K562 (cell line): ENCODE results near the gene EMC9. TPM values are rescaled to one million over a fixed set of nuclear protein-coding genes. Genes with fewer than 3 reads are reported as not detected.
A peak's percentile ranks its signal among the peaks of the same experiment; 100 is the strongest.

Experiments used
- CBFA2T3 ChIP-seq: fragments of 450-650 bp; IDR thresholded peaks from 2 replicates; pipeline ENCODE4 v1.6.1; 2017
- DMBX1 ChIP-seq: fragments of 250-450 bp; sonication (Bioruptor Pico); IDR thresholded peaks from 2 replicates; pipeline ENCODE4 v1.8.0; 2022; ENCODE audit warnings: inconsistent platforms, mild to moderate bottlenecking, moderate library complexity, borderline replicate concordance
- EZH2 ChIP-seq: IDR thresholded peaks from 2 replicates; pipeline ENCODE4 v1.6.1; 2012; ENCODE audit warnings: low read depth, mild to moderate bottlenecking, inconsistent platforms, low read length, borderline replicate concordance
- GTF2E2 ChIP-seq: fragments of 200-800 bp; sonication (Bioruptor generic); IDR thresholded peaks from 2 replicates; pipeline ENCODE4 v1.6.1; 2016; ENCODE audit warnings: missing genetic modification characterization, missing compliant biosample characterization
- GTF3C2 ChIP-seq: IDR thresholded peaks from 3 replicates; pipeline ENCODE4 v1.6.1; 2011; ENCODE audit warnings: borderline replicate concordance, mild to moderate bottlenecking, moderate library complexity; ENCODE audit not compliant: insufficient read length; ENCODE audit errors: extremely low read depth
- HLTF ChIP-seq: fragments of 450-650 bp; IDR thresholded peaks from 2 replicates; pipeline ENCODE4 v1.6.1; 2016
- NBN ChIP-seq: fragments of 450-650 bp; IDR thresholded peaks from 2 replicates; pipeline ENCODE4 v1.6.1; 2016; ENCODE audit warnings: low read depth, mild to moderate bottlenecking
- PHB ChIP-seq: fragments of 250-450 bp; sonication (Bioruptor Pico); IDR thresholded peaks from 2 replicates; pipeline ENCODE4 v1.5.0; 2021
- SMARCE1 ChIP-seq: fragments of 450-650 bp; IDR thresholded peaks from 2 replicates; pipeline ENCODE4 v1.7.1; 2016; ENCODE audit warnings: mild to moderate bottlenecking
- SPI1 ChIP-seq: IDR thresholded peaks from 2 replicates; pipeline ENCODE4 v1.6.1; 2011; ENCODE audit warnings: low read depth, low read length, control low read depth, borderline replicate concordance
- SRSF7 ChIP-seq: fragments of 200-400 bp; formaldehyde crosslinking; optimal IDR thresholded peaks from 2 replicates; pipeline ENCODE3; 2017; ENCODE audit warnings: mild to moderate bottlenecking, low read depth, low read length
- SRSF9 ChIP-seq: fragments of 200-400 bp; formaldehyde crosslinking; IDR thresholded peaks from 2 replicates; pipeline ENCODE4 v1.6.1; 2017; ENCODE audit warnings: low read depth, low read length, borderline replicate concordance
- TCF15 ChIP-seq: fragments of 250-450 bp; sonication (Bioruptor Pico); IDR thresholded peaks from 2 replicates; pipeline ENCODE4 v1.8.0; 2022; ENCODE audit warnings: moderate library complexity, mild to moderate bottlenecking, inconsistent platforms
- TEAD2 ChIP-seq: fragments of 450-650 bp; IDR thresholded peaks from 2 replicates; pipeline ENCODE4 v1.6.1; 2016; ENCODE audit warnings: missing genetic modification characterization, control low read depth, missing compliant biosample characterization
- XRCC5 ChIP-seq: fragments of 200-400 bp; formaldehyde crosslinking; IDR thresholded peaks from 2 replicates; pipeline ENCODE4 v1.6.1; 2017; ENCODE audit warnings: low read depth, mild to moderate bottlenecking, low read length
- ZNF766 ChIP-seq: fragments of 200-800 bp; sonication (Bioruptor generic); conservative IDR thresholded peaks from 2 replicates; pipeline ENCODE4 v1.6.1; 2016; ENCODE audit warnings: missing genetic modification characterization, missing compliant biosample characterization
- polyA plus RNA-seq, 8 experiments: library from polyadenylated mRNA; depleted of rRNA in 4 of 8; stranded (reverse) in 5 of 8; unstranded in 3 of 8; fragments of >200 nt; fragmentation: Nextera tagmentation in 2 of 8; fragmentation: Illumina TruSeq in 1 of 8; extraction: Ambion mirVana in 2 of 8; extraction: Trizol in 1 of 8; gene quantifications; 2 replicates each; pipeline versions ENCODE4 v1.2.1 to v1.2.3, GENCODE V29; 2011 to 2014; ENCODE audit warnings: inconsistent platforms in 1 of 8, missing spikeins in 1 of 8
- total RNA-seq, 7 experiments: library from RNA; depleted of rRNA in 6 of 7; stranded (reverse); fragments of >200 nt in 6 of 7; fragmentation: Illumina TruSeq in 2 of 7; extraction: Trizol in 2 of 7; gene quantifications; 2 replicates each; pipeline versions ENCODE4 v1.2.1 to v1.2.3, GENCODE V29; 2011 to 2021; ENCODE audit warnings: low replicate concordance in 1 of 7
- TF ChIP-seq, protein P1 (sequence below), 2 experiments: fragments of 450-650 bp; formaldehyde crosslinking in 1 of 2; IDR thresholded peaks; 2 replicates each; pipeline versions ENCODE4 v1.4.0 to v1.6.1; 2014 to 2020; ENCODE audit warnings: mild to moderate bottlenecking in 2 of 2, borderline replicate concordance in 1 of 2, low read depth in 1 of 2

The EMC9 gene
- total and polyA plus RNA-seq, 9 of the 15 experiments (the other 6 are each of a cell fraction or from before 2014, with no cell fraction given) = 3.1 to 13.2 (median 7.8) TPM

- no peak for TF ChIP-seq TCF15 (CRISPR knock-in tag)
- TF ChIP-seq GTF2E2 (tag) = no peak
- no peak for TF ChIP-seq HLTF
- TF ChIP-seq TEAD2 (tag) = no peak
- no peak for TF ChIP-seq SMARCE1
- TF ChIP-seq GTF3C2 = no peak
- no peak for TF ChIP-seq PHB
- TF ChIP-seq ZNF766 (CRISPR knock-in tag) = no peak
- TF ChIP-seq, protein P1, sequence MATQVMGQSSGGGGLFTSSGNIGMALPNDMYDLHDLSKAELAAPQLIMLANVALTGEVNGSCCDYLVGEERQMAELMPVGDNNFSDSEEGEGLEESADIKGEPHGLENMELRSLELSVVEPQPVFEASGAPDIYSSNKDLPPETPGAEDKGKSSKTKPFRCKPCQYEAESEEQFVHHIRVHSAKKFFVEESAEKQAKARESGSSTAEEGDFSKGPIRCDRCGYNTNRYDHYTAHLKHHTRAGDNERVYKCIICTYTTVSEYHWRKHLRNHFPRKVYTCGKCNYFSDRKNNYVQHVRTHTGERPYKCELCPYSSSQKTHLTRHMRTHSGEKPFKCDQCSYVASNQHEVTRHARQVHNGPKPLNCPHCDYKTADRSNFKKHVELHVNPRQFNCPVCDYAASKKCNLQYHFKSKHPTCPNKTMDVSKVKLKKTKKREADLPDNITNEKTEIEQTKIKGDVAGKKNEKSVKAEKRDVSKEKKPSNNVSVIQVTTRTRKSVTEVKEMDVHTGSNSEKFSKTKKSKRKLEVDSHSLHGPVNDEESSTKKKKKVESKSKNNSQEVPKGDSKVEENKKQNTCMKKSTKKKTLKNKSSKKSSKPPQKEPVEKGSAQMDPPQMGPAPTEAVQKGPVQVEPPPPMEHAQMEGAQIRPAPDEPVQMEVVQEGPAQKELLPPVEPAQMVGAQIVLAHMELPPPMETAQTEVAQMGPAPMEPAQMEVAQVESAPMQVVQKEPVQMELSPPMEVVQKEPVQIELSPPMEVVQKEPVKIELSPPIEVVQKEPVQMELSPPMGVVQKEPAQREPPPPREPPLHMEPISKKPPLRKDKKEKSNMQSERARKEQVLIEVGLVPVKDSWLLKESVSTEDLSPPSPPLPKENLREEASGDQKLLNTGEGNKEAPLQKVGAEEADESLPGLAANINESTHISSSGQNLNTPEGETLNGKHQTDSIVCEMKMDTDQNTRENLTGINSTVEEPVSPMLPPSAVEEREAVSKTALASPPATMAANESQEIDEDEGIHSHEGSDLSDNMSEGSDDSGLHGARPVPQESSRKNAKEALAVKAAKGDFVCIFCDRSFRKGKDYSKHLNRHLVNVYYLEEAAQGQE (IDR thresholded peaks at IDR 0.05; ENCODE audit: borderline replicate concordance) = peak; percentile 76
- TF ChIP-seq, protein P1 (CRISPR knock-in tag; IDR thresholded peaks at IDR 0.05; ENCODE audit: low read depth) = no peak
- 0 out of 2 replicates have a peak, but pooled peaks have one; percentile 25 for TF ChIP-seq XRCC5
- TF ChIP-seq CBFA2T3 = no peak
- TF ChIP-seq SRSF7 = no peak
- TF ChIP-seq EZH2 = no peak
- TF ChIP-seq NBN = no peak
- TF ChIP-seq DMBX1 = no peak
- no peak for TF ChIP-seq SRSF9
- TF ChIP-seq SPI1 = 0 out of 2 replicates have a peak, but pooled peaks have one; percentile 14
Observed at GRCh38 chr14:24114532-24115421, 26.6 kb downstream of the EMC9 start, which contains the start of the genes DCAF11 and NRL (continued).
